ENCODE measurements around the gene IFNLR1. TPM values are rescaled to one million over a fixed set of nuclear protein-coding genes. Genes with fewer than 3 reads are reported as not detected.

IFNLR1 gene
- total and polyA plus RNA-seq, 3 donors from 2014 or later = 0.63 to 1.6 (median 1.5) TPM

GRCh38 chr1:24126018-24126671, 60.9 kb downstream of the IFNLR1 start:
- Histone ChIP-seq H3K27ac (no peak overlapping the region), H3K4me3 (no peak overlapping the region), H3K4me1 (peaks cover 6% of the 10 kb centered on the region), H3K27me3 (no peaks in the 10 kb centered on the region), H3K9me3 (no peaks in the 10 kb centered on the region), H3K36me3 (ENCODE audit: low read depth, missing control alignments) (no peaks in the 10 kb centered on the region)
- WGBS, 2 donors = 56 to 57% methylated on average over 6 of the region's 6 CpGs
- DNase-seq = no peak
- intact Hi-C loops (cut with DNase I; ENCODE audit: low total_unique reads) = no loop called here
- TF ChIP-seq CTCF (IDR thresholded peaks at IDR 0.05) (no peak), POLR2A (IDR thresholded peaks at IDR 0.05) (no peak)

DNA sequence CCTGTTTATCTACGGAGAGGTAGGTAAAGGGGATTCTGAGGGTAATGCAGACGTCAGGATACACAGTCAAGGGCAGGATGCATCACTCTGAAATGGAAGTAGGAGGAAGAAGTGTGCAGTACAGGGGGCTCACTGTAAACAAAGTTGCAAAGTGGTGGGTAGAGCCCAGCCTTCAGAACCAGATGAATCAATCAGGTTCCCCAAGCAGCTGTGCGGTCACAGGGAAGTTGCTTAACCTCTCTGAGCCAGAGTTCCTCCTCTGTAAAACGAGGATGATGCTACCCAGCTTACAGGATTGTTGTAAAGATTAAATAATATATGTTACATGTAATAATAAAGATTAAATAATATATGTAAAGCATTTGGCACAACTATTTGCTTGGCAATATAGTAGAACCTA, 61.6 kb downstream of the IFNLR1 start:
- intact Hi-C loops (cut with DNase I; ENCODE audit: low total_unique reads) = no loop called here
- Histone ChIP-seq H3K36me3 (ENCODE audit: low read depth, missing control alignments) (no peaks in the 10 kb centered on the region), H3K4me3 (no peak overlapping the region), H3K27ac (no peak overlapping the region), H3K4me1 (peaks cover 13% of the 10 kb centered on the region), H3K9me3 (no peaks in the 10 kb centered on the region), H3K27me3 (no peaks in the 10 kb centered on the region)
- TF ChIP-seq POLR2A (IDR thresholded peaks at IDR 0.05) (no peak), CTCF (IDR thresholded peaks at IDR 0.05) (no peak)
- DNase-seq = no peak
- WGBS, 2 donors = 79 to 83% methylated on average over 4 of the region's 4 CpGs

DNA sequence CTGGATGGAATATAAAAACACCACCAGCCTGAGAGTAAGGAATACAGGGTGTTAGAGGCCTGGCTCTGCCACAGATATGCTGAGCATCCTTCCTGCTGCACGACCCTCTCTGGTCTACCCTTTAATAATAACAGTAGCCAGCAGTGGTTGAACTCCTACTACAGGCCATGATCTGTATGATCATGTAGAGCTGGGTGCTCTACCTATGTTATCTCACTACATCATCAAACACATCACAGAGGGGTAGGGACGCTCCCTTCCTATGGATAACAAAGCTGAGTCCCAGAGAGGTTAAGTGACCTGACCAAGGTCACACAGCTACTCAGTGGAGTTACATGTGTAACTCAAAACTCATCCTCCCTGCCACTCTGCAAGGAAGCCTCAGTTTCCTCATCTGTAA, 62.1 kb downstream of the IFNLR1 start:
- H3K27me3 ChIP-seq = no peaks in the 10 kb centered on the region
- peaks cover 18% of the 10 kb centered on the region for H3K4me1 ChIP-seq
- intact Hi-C loops (cut with DNase I; ENCODE audit: low total_unique reads) = no loop called here
- H3K27ac ChIP-seq = no peak overlapping the region
- H3K4me3 ChIP-seq = no peak overlapping the region
- TF ChIP-seq CTCF (IDR thresholded peaks at IDR 0.05) (no peak), POLR2A (IDR thresholded peaks at IDR 0.05) (no peak)
- no peaks in the 10 kb centered on the region for H3K9me3 ChIP-seq
- DNase-seq = no peak
- no peaks in the 10 kb centered on the region for H3K36me3 ChIP-seq (ENCODE audit: low read depth, missing control alignments)
- WGBS, 2 donors = 68 to 94% methylated on average over 2 of the region's 2 CpGs

DNA sequence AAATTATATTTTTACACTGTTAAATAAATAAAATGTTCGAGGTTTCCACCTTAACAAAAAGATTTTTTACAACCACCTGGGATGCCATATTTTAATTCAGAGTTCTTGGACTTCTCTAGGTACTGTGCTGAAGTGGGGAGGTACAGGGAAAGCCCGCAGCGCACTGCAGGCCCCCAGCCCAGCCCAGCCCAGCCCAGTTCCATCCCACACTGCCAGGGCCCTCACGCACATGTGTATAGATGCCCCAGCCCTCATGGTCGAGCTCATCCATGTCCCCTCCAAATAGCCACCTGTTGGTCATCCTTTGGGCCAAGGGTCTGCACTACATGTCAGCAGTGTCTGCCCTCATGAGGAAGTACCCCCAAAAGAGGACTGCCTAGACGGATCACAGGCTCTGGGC, 63.5 kb downstream of the IFNLR1 start:
- TF ChIP-seq POLR2A (IDR thresholded peaks at IDR 0.05) (no peak), CTCF (IDR thresholded peaks at IDR 0.05) (no peak)
- no peaks in the 10 kb centered on the region for H3K9me3 ChIP-seq
- no peak overlapping the region for H3K4me3 ChIP-seq
- 83 to 91% methylated on average over 6 of the region's 6 CpGs for WGBS, 2 donors
- DNase-seq = no peak
- H3K27me3 ChIP-seq = no peaks in the 10 kb centered on the region
- no peaks in the 10 kb centered on the region for H3K36me3 ChIP-seq (ENCODE audit: low read depth, missing control alignments)
- no peak overlapping the region for H3K27ac ChIP-seq
- peaks cover 27% of the 10 kb centered on the region for H3K4me1 ChIP-seq
- intact Hi-C loops (cut with DNase I; ENCODE audit: low total_unique reads) = no loop called here

- Histone ChIP-seq H3K27me3 (no peaks in the 10 kb centered on the region), H3K36me3 (ENCODE audit: low read depth, missing control alignments) (no peaks in the 10 kb centered on the region), H3K4me3 (no peak overlapping the region), H3K4me1 (peaks cover 27% of the 10 kb centered on the region), H3K9me3 (no peaks in the 10 kb centered on the region), H3K27ac (no peak overlapping the region)
- no peak for DNase-seq
- WGBS, 2 donors = 88 to 89% methylated on average over 7 of the region's 7 CpGs
- intact Hi-C loops (cut with DNase I; ENCODE audit: low total_unique reads) = no loop called here
- TF ChIP-seq POLR2A (IDR thresholded peaks at IDR 0.05) (no peak), CTCF (IDR thresholded peaks at IDR 0.05) (no peak)
Observed at GRCh38 chr1:24122776-24123175, 64.3 kb downstream of the IFNLR1 start.

Data from testis (tissue), 3 donors.